Trophoblast cell (in vitro differentiated cells and primary cell): ENCODE measurements around the gene XYLB.
A peak's percentile ranks its signal among the peaks of the same experiment; 100 is the strongest.

Experiments
- DNase-seq, 2 donors: peaks; one replicate each; pipeline ENCODE4 v3.0.0-alpha.2; 2016
- H2AFZ ChIP-seq: 2 replicates; pipeline ENCODE4 v1.6.1; 2013; ENCODE audit warnings: low read length, moderate library complexity, mild to moderate bottlenecking; ENCODE audit not compliant: insufficient read depth, poor library complexity
- H2AK5ac ChIP-seq: 2 replicates; pipeline ENCODE4 v1.6.1; 2013; ENCODE audit warnings: mild to moderate bottlenecking, low read length
- H2BK120ac ChIP-seq: 2 replicates; pipeline ENCODE4 v1.6.1; 2013; ENCODE audit warnings: low read length, mild to moderate bottlenecking, moderate library complexity; ENCODE audit not compliant: insufficient read depth, poor library complexity
- H2BK12ac ChIP-seq: 2 replicates; pipeline ENCODE4 v1.6.1; 2013; ENCODE audit warnings: mild to moderate bottlenecking, low read length, moderate library complexity
- H2BK5ac ChIP-seq: 2 replicates; pipeline ENCODE4 v1.6.1; 2013; ENCODE audit warnings: low read length, low read depth, moderate library complexity, mild to moderate bottlenecking; ENCODE audit not compliant: poor library complexity
- H3K14ac ChIP-seq: 2 replicates; pipeline ENCODE4 v1.6.1; 2013; ENCODE audit warnings: mild to moderate bottlenecking, low read length
- H3K18ac ChIP-seq: 2 replicates; pipeline ENCODE4 v1.6.1; 2013; ENCODE audit warnings: mild to moderate bottlenecking, low read length
- H3K23ac ChIP-seq: 2 replicates; pipeline ENCODE4 v1.6.1; 2013; ENCODE audit warnings: low read length
- H3K27ac ChIP-seq: 2 replicates; pipeline ENCODE4 v1.5.1; 2013; ENCODE audit warnings: low read depth, mild to moderate bottlenecking, inconsistent platforms, low read length, moderate library complexity
- H3K27me3 ChIP-seq: 2 replicates; pipeline ENCODE4 v1.6.1; 2013; ENCODE audit warnings: inconsistent platforms, mild to moderate bottlenecking, low read length, moderate library complexity; ENCODE audit not compliant: insufficient read depth
- H3K36me3 ChIP-seq, 2 experiments: 1 replicate in 1 of 2; 2 replicates in 1 of 2; pipeline ENCODE4 v1.6.1; 2013; ENCODE audit warnings: low read length in 2 of 2, mild to moderate bottlenecking in 2 of 2, moderate library complexity in 1 of 2; ENCODE audit not compliant: insufficient read depth in 2 of 2, control insufficient read depth in 1 of 2
- H3K4ac ChIP-seq: 2 replicates; pipeline ENCODE4 v1.6.1; 2013; ENCODE audit warnings: low read depth, mild to moderate bottlenecking, low read length, moderate library complexity
- H3K4me1 ChIP-seq, 2 experiments: 1 replicate in 1 of 2; 2 replicates in 1 of 2; pipeline ENCODE4 v1.6.1; 2013; ENCODE audit warnings: low read length in 2 of 2, mild to moderate bottlenecking in 2 of 2, moderate library complexity in 1 of 2; ENCODE audit not compliant: insufficient read depth in 2 of 2, control insufficient read depth in 1 of 2
- H3K4me2 ChIP-seq: 2 replicates; pipeline ENCODE4 v1.6.1; 2013; ENCODE audit warnings: inconsistent platforms, mild to moderate bottlenecking, low read length, moderate library complexity
- H3K4me3 ChIP-seq: 2 replicates; pipeline ENCODE4 v1.5.1; 2013; ENCODE audit warnings: mild to moderate bottlenecking, low read depth, low read length, inconsistent platforms
- H3K79me1 ChIP-seq: one replicate; pipeline ENCODE4 v1.6.1; 2013; ENCODE audit warnings: low read length
- H3K79me2 ChIP-seq: 2 replicates; pipeline ENCODE4 v1.6.1; 2013; ENCODE audit warnings: low read length, mild to moderate bottlenecking; ENCODE audit not compliant: control insufficient read depth, insufficient read depth, poor library complexity
- H3K9ac ChIP-seq: 2 replicates; pipeline ENCODE4 v1.6.1; 2013; ENCODE audit warnings: mild to moderate bottlenecking, low read length
- H3K9me3 ChIP-seq: 2 replicates; pipeline ENCODE4 v1.6.1; 2013; ENCODE audit warnings: low read depth, mild to moderate bottlenecking, control low read depth, inconsistent platforms, low read length; ENCODE audit not compliant: insufficient read depth
- H4K12ac ChIP-seq: 2 replicates; pipeline ENCODE4 v1.6.1; 2013; ENCODE audit warnings: low read depth, mild to moderate bottlenecking, low read length, moderate library complexity
- H4K8ac ChIP-seq: 2 replicates; pipeline ENCODE4 v1.6.1; 2013; ENCODE audit warnings: low read depth, mild to moderate bottlenecking, low read length, moderate library complexity
- H4K91ac ChIP-seq: one replicate; pipeline ENCODE4 v1.6.1; 2013; ENCODE audit warnings: low read depth, mild to moderate bottlenecking, low read length, moderate library complexity
- WGBS: extraction: QIAGEN DNeasy Blood & Tissue Kit; methylation state at CpG from one replicate; pipeline ENCODE4 v1.1.7; 2013; ENCODE audit warnings: missing lambda C conversion rate; ENCODE audit not compliant: insufficient read length, insufficient coverage; ENCODE audit errors: extremely low coverage; 5-methylcytosine and 5-hydroxymethylcytosine counted together

Gene XYLB

GRCh38 chr3:38345879-38346586 lies 552 bp upstream of the XYLB start:
- WGBS, result no CpG with 5 or more reads among the region's 10 CpGs

GRCh38 chr3:38347421-38348200 lies 1.0 kb downstream of the XYLB start:
- Histone ChIP-seq H3K23ac (no peak overlapping the region), H4K91ac (no peak overlapping the region), H3K14ac (no peak overlapping the region), H3K79me1 (no peaks in the 10 kb centered on the region), H2AFZ (no peak overlapping the region), H3K9me3 (no peaks in the 10 kb centered on the region), H3K18ac (no peak overlapping the region), H4K12ac (no peak overlapping the region), H2BK12ac (no peak overlapping the region), H3K36me3 (no peaks in the 10 kb centered on the region), H3K79me2 (peaks cover 2% of the 10 kb centered on the region), H3K4me1 (no peaks in the 10 kb centered on the region), H2BK5ac (no peak overlapping the region), H2BK120ac (no peak overlapping the region), H3K4me3 (no peak overlapping the region), H3K9ac (no peak overlapping the region), H3K27ac (no peak overlapping the region), H3K27me3 (no peaks in the 10 kb centered on the region), H4K8ac (no peak overlapping the region), H2AK5ac (no peak overlapping the region), H3K4me2 (peak overlapping the region; percentile 76), H3K4ac (no peak overlapping the region)
- WGBS, result no CpG with 5 or more reads among the region's 19 CpGs
- peak in 1 of 2 donors; percentile 12 for DNase-seq

More at GRCh38 chr3:38345879-38346586, 552 bp upstream of the XYLB start:
- Histone ChIP-seq H3K4me3 (no peak overlapping the region), H3K4me1 (no peaks in the 10 kb centered on the region), H3K36me3 (no peaks in the 10 kb centered on the region), H4K8ac (peak overlapping the region; percentile 17), H3K14ac (no peak overlapping the region), H3K27ac (no peak overlapping the region), H3K27me3 (no peaks in the 10 kb centered on the region), H2BK12ac (no peak overlapping the region), H4K12ac (peak overlapping the region; percentile 59), H3K4ac (no peak overlapping the region), H2BK120ac (no peak overlapping the region), H3K9ac (peak overlapping the region; percentile 61), H3K18ac (no peak overlapping the region), H3K23ac (no peak overlapping the region), H2AK5ac (no peak overlapping the region), H3K4me2 (peak overlapping the region; percentile 76), H2BK5ac (no peak overlapping the region), H2AFZ (no peak overlapping the region), H3K9me3 (no peaks in the 10 kb centered on the region), H4K91ac (no peak overlapping the region), H3K79me2 (peaks cover 2% of the 10 kb centered on the region), H3K79me1 (no peaks in the 10 kb centered on the region)
- no peak for DNase-seq

DNA sequence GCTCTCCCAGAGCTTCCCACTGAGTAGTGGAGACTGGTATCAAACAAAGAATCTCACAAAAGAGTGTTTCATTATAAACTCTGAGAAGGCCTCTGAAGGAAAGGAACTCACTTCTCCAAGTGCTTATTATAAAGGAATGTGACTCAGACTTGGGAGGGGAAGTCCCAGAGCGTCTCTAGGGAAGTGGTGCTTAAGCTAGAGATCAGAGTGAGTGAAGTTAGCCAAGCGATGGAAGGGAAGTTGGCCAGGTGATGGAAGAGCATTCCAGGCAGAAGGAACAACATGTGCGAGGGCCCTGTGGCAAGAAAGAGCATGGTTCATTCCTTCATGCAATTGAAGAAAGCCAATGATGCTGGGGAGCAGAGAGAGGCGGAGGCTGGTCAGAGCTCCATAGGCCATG lies 2.3 kb downstream of the XYLB start:
- Histone ChIP-seq H2BK12ac (no peak overlapping the region), H3K4ac (no peak overlapping the region), H2AFZ (no peak overlapping the region)

GRCh38 chr3:38349684-38350359 lies 3.2 kb downstream of the XYLB start:
- WGBS, result no CpG with 5 or more reads among the region's 8 CpGs
- H2BK120ac ChIP-seq, result no peak overlapping the region

More for the DNA sequence above, 2.3 kb downstream of the XYLB start:
- no peak overlapping the region for H3K18ac ChIP-seq
- no peak overlapping the region for H3K4me3 ChIP-seq
- H3K14ac ChIP-seq, result no peak overlapping the region
- H2BK120ac ChIP-seq, result no peak overlapping the region
- no peak overlapping the region for H4K8ac ChIP-seq
- no peaks in the 10 kb centered on the region for H3K27me3 ChIP-seq
- H3K79me2 ChIP-seq, result peaks cover 2% of the 10 kb centered on the region
- no peak overlapping the region for H4K91ac ChIP-seq
- no peaks in the 10 kb centered on the region for H3K36me3 ChIP-seq
- no peaks in the 10 kb centered on the region for H3K4me1 ChIP-seq
- no CpG with 5 or more reads among the region's 4 CpGs for WGBS
- no peak overlapping the region for H2BK5ac ChIP-seq
- no peak overlapping the region for H3K23ac ChIP-seq
- H2AK5ac ChIP-seq, result no peak overlapping the region
- H3K9me3 ChIP-seq, result no peaks in the 10 kb centered on the region
- H3K27ac ChIP-seq, result no peak overlapping the region
- H3K9ac ChIP-seq, result no peak overlapping the region
- DNase-seq, result peak in 1 of 2 donors; percentile 25
- no peaks in the 10 kb centered on the region for H3K79me1 ChIP-seq
- H4K12ac ChIP-seq, result no peak overlapping the region
- H3K4me2 ChIP-seq, result no peak overlapping the region

More at GRCh38 chr3:38349684-38350359, 3.2 kb downstream of the XYLB start:
- no peak for DNase-seq
- H3K14ac ChIP-seq, result no peak overlapping the region
- H3K4me1 ChIP-seq, result no peaks in the 10 kb centered on the region
- no peak overlapping the region for H4K91ac ChIP-seq
- H2AK5ac ChIP-seq, result no peak overlapping the region
- no peak overlapping the region for H2AFZ ChIP-seq
- H3K27ac ChIP-seq, result no peak overlapping the region
- no peak overlapping the region for H2BK12ac ChIP-seq
- no peaks in the 10 kb centered on the region for H3K9me3 ChIP-seq
- H3K23ac ChIP-seq, result no peak overlapping the region
- H3K4ac ChIP-seq, result no peak overlapping the region
- no peaks in the 10 kb centered on the region for H3K36me3 ChIP-seq
- no peak overlapping the region for H4K12ac ChIP-seq
- H3K18ac ChIP-seq, result no peak overlapping the region
- H3K4me3 ChIP-seq, result no peak overlapping the region
- no peak overlapping the region for H3K9ac ChIP-seq
- no peaks in the 10 kb centered on the region for H3K79me1 ChIP-seq
- no peak overlapping the region for H3K4me2 ChIP-seq
- no peak overlapping the region for H4K8ac ChIP-seq
- H2BK5ac ChIP-seq, result no peak overlapping the region
- no peaks in the 10 kb centered on the region for H3K27me3 ChIP-seq
- peaks cover 2% of the 10 kb centered on the region for H3K79me2 ChIP-seq
